ENCODE measurements around the gene APOB.

The APOB gene

DNA sequence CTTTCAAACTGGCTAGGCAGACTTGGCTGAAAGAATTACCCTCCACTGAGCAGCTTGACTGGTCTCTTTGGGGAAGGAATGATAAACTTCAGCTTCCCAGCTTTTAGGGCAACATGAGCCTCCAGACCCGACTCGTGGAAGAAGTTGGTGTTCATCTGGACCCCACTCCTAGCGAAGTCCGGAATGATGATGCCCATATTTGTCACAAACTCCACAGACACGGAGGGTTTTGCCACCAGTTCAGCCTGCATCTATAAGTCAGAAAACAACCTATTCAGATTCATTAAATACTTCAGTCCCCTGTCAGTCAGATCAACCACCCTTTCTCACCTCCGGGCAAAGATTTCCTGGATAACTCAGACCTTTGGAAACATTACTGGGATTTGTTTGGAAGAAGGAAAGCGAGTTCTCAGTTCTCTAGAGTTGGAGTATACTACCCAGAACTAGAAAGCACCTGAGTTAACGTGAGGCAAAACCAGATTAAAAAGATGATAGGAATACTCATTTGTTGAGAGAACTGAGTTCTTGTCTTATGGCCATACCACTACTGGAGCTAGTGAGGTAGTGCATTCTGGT, 21.0 kb downstream of the APOB start:
- no peak for TF ChIP-seq POLR2A (IDR thresholded peaks at IDR 0.05; ENCODE audit: low read depth, low read length)
- FAIRE-seq = no peak
- no peak for DNase-seq (ENCODE audit: insufficient read length, low spot score)

DNA sequence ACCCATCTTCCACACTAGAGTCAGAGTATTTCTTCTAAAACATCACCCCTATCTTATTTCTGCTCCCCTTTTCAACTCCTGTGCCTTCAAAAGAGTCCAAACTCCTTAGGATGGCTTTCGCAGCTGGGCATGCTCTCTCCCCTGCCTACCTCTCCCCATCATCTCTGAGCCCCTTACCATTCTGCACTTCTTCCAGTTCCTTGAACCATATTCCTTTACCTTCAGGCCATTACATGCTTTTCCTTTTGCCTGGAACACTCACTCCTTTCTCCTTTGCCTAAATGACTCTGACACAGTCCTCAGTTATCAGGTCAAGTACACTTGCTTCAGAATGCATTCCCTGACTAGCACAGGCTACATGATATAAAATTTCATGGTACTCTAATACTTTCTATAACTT, 22.4 kb downstream of the APOB start:
- FAIRE-seq = no peak
- DNase-seq (ENCODE audit: insufficient read length, low spot score) = no peak
- TF ChIP-seq POLR2A (IDR thresholded peaks at IDR 0.05; ENCODE audit: low read depth, low read length) = no peak

DNA sequence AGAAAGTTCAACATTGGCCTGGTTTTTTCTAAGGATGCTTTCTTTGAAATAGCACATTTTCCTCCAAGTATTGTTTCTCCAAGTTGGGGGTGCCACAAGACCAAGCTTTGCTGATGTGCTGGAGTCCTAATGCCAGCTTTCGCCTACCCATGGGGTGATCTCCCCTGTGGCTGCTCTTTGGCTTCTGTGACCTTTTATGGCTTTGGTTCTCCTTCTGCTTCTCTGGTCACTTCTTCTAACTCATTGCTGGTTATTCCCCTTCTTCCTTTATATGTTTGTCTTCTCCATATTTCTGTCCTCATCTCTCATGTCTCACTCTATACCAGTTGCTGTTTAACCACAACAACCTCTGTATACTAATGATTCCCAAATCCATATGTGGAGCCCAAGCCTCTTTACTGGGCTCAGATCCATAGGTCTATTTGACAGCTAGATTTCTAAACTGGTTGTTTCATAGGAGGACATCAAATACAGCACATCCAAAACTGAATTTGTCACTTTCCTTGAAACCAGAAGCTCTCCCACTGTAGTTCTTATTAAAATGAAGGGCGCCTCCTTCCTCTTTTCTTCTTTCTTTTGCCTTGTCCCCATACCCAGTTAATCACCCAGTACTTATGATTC, 23.1 kb downstream of the APOB start:
- no peak for DNase-seq (ENCODE audit: insufficient read length, low spot score)
- no peak for TF ChIP-seq POLR2A (IDR thresholded peaks at IDR 0.05; ENCODE audit: low read depth, low read length)
- no peak for FAIRE-seq

DNA sequence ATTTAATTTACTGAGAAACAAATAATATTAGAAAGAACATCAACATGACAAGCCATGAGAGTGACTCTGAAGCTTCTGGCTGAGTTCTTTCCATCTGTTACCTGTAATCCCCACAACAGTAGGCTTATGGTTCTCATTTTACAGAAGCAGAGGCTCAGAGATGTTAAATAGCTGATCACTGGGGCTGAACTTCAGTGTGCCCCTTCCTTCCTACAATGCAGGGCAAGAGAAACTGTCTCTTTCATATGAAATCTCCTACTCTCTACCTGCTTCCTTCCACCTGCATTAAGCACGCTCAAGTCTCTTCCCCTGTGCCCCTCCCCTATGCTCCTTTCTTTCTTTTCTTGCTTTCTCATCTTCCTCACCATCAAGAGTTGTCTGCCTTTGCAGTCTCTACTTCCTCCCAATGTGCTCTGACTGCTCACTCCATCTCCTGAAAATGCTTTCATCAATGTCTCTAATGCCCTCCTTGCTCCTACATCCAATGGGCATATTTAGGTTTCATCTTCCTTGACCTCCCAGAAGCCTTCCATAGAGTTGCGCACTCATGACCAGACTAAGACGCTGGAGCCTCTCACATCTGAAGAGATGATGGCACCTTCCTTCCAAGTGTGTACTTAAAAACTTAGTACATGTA, 23.7 kb downstream of the APOB start:
- FAIRE-seq (no peak), DNase-seq (ENCODE audit: insufficient read length, low spot score) (no peak)
- no peak for TF ChIP-seq POLR2A (IDR thresholded peaks at IDR 0.05; ENCODE audit: low read depth, low read length)

DNA sequence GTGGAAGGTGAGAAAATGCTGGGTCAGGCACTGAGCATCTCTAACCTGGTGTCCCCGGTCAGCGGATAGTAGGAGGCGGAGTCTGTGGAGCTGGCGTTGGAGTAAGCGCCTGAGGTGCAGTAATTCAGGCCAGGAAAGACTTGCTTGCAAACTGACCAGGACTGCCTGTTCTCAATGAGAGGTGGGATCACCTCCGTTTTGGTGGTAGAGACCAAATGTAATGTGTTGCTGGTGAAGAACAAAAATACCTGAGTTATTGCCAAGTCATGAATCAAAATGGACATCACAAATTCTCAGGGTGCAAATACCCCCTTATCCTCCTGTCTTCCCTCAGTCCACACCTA, 24.2 kb downstream of the APOB start:
- no peak for FAIRE-seq
- no peak for DNase-seq (ENCODE audit: insufficient read length, low spot score)
- no peak for TF ChIP-seq POLR2A (IDR thresholded peaks at IDR 0.05; ENCODE audit: low read depth, low read length)

DNA sequence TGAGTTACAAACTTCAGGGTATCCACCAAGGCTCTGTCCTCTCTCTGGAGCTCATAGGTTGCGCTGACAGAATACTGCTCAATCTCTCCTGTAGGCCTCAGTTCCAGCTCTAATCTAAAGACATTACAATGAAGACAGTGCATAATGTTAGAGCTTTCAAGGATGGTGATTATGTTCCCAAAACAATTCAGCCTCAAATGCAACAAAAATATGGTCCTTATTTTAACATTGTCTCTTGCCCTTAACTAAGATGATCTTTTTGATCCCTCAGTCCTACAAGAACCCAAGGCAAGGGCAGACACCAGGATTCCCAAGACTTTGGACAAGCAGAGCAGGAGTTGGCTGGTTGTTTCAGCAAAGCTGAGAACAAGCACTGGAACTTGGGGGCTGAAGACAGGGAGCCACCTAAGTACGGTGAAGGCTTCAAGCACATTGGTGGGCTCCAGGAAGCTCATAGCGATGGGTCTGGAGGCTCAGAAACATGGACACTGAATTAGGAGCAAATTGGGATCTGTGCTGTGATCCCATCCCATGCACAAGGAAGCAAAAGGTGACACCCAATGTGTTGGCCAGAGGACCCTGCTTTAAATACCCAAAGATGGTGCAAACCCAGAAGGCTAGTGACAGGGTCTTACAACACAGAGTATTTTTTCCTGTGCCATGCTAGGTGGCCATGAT, 24.7 kb downstream of the APOB start:
- no peak for TF ChIP-seq POLR2A (IDR thresholded peaks at IDR 0.05; ENCODE audit: low read depth, low read length)
- DNase-seq (ENCODE audit: insufficient read length, low spot score) (no peak), FAIRE-seq (no peak)

DNA sequence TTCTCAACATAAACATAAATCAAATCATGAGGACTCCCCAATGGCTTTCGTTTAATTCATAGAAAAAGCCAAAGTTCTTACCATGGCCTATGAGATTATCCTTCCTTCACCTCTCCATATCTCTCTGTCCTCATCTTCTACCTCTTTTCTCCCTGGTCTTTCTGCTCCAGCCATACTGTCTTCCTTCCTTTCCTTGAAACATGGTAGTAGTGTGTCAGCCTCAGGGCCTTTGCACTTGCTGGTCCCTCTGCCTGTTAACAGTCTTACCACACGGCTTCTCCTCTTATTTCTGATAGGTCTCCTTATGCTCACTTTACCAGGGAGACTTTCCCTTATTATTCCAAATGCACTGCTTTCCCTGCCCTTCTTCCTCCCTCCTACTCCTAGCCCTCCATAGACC, 25.6 kb downstream of the APOB start:
- DNase-seq (ENCODE audit: insufficient read length, low spot score) (no peak), FAIRE-seq (no peak)
- no peak for TF ChIP-seq POLR2A (IDR thresholded peaks at IDR 0.05; ENCODE audit: low read depth, low read length)

DNA sequence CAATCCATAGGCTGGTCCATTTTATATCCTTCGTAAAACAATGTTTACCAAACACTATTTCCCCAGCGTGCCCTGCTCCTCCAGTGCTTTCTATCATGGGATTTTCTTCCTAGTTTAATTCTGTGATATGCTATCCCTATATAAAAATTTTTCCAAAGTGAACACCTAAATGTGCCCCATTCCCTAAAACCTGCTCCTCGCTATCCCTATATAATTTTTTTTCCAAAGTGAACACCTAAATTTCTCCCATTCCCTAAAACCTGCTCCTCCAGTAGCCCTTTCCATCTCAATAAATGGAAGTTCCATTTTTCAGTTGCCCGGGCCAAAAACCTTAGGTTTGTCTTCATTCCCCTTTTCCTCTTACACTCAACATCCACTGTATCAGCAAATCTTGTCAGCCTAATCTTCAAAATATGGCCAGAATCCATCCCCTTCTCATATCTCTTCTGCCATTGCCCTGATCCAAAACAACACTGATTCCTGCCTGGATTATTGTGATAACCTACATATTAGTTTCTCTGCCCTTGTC, 26.1 kb downstream of the APOB start:
- FAIRE-seq (no peak), DNase-seq (ENCODE audit: insufficient read length, low spot score) (no peak)
- TF ChIP-seq POLR2A (IDR thresholded peaks at IDR 0.05; ENCODE audit: low read depth, low read length) = no peak

DNA sequence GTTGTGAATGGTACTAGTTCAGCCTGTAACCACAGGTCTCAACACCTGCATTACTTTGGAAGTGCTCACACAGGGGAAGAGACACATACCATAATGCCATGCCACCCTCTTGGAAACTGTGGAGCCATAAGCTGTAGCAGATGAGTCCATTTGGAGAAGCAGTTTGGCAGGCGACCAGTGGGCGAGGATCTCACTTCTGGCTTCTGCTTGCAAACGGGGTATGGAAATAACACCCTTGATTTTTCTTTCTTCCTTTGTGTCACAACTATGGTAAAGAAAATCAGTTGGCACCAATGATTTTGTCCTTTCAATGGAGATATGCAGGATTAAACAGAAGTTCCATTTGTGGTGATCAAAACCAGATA, 28.6 kb downstream of the APOB start:
- DNase-seq (ENCODE audit: insufficient read length, low spot score) (no peak), FAIRE-seq (no peak)
- TF ChIP-seq POLR2A (IDR thresholded peaks at IDR 0.05; ENCODE audit: low read depth, low read length) = no peak

DNA sequence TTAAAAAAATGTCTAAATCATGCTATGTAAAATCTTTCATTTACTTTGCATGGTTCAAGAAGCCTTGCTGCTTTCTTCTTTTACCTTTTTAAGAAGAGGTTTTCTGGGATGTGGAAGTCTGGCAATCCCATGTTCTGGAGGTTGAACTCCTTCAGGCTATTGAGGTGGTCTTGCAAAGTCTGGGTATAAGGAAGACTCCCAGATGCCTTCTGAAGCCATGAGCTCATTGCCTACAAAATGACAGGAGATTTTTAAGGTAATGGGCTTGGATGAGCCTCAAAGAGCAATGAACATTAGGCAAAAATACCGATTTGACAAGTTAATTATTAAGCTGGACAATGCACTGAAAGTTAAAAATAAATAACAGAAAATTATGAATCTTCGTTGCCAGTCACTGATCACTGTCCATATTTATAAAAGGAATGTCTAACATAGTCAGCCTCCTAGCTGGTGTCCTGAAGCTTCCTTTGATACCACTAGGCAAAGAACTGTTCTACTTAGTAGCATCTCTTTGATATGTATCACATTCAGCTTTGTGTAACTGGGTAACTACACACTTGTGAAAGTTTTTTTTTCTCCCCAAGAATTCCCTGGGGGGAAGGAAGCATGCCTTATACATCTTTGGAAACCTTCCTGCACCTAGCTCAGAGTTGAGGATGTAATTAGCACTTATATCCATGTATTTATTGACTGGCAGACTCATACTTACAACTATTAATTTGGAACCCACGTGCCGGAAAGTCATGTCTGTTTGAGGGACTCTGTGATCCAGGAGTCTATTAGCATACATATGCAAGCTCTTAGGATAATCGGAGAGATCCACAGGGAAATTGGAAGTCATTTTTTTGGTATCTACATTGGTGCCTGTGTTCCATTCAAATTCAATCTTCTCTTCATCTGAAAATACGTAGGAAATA, 29.3 kb downstream of the APOB start:
- no peak for TF ChIP-seq POLR2A (IDR thresholded peaks at IDR 0.05; ENCODE audit: low read depth, low read length)
- no peak for FAIRE-seq
- no peak for DNase-seq (ENCODE audit: insufficient read length, low spot score)

DNA sequence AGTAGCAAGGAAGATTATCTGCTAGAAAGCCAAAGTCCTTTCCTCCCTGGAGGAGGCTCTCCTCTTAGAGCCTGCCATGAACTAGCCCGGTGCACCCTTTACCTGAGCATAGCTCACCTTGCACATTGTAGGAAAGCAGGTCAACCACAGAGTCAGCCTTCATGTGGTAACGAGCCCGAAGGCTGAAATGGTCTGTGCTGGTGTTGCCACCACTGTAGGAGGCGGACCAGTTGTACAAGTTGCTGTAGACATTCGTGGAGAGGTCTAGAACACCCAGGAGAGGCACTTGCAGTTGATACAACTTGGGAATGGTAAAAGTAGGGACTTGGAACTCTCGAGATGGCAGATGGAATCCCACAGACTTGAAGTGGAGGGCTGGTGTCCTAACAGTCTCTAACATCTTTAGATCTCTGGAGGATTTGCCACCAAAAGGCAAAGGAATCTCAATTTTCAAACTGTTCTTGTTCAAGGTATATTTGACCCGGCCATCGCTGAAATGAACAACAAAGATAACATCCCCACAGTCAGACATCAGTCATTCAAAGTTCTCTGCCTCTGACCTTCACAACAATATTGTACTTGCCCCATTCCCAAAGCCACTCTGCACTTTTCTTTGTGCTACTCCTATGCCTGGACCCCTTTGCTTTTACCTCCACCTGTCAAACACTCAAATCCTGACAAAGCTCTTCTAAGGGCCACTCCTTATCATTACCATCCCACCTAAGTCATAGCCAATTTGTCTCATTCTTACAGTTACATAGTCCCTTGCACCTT, 30.6 kb downstream of the APOB start:
- no peak for FAIRE-seq
- DNase-seq (ENCODE audit: insufficient read length, low spot score) = no peak
- no peak for TF ChIP-seq POLR2A (IDR thresholded peaks at IDR 0.05; ENCODE audit: low read depth, low read length)

DNA sequence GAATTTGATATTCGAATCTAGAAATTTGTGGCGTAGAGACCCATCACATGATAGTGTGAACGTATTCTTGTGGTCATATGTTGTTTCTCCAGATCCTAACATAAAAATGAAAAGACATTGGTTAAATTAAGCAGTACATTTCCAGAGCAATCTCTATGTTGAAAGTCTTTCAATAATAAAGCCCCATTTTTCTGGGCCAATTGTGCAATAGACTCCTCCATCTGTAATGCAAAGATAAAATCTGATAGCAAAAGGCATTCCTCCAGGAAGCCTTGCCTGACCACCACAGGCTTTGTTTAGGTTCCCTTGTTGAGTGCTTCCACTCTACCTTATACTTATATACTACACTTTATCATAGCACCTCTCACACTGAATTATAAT, 31.3 kb downstream of the APOB start:
- no peak for TF ChIP-seq POLR2A (IDR thresholded peaks at IDR 0.05; ENCODE audit: low read depth, low read length)
- no peak for FAIRE-seq
- no peak for DNase-seq (ENCODE audit: insufficient read length, low spot score)
